Pancreas (tissue), 10 donors: ENCODE results near the gene PLA2G12A. TPM values are rescaled to one million over a fixed set of nuclear protein-coding genes. Genes with fewer than 3 reads are reported as not detected.

Experiments
- ATAC-seq, 4 donors: fragments of 200-7000 bp; cut with Tn5 transposase; one replicate each; pipeline versions ENCODE4 v1.8.0 to v1.9.1; 2020; ENCODE audit warnings: mild to moderate bottlenecking in 4 of 4, moderate library complexity in 4 of 4
- DNase-seq, 6 donors: peaks; one replicate each; pipeline ENCODE4 v3.0.0-alpha.2; 2020
- FAIRE-seq: peaks from 2 replicates; lab custom pipeline; 2012; peaks lifted over from hg19 to GRCh38; lab: Jason Lieb, UNC
- H3K27ac ChIP-seq, 4 donors: fragments of 200-600 bp; sonication (generic); 1 replicate in 3 of 4; 2 replicates in 1 of 4; pipeline versions ENCODE4 v1.5.0 to v1.8.0; 2020
- H3K27me3 ChIP-seq, 4 donors: fragments of 200-600 bp; one replicate each; pipeline ENCODE4 v1.8.0; 2021
- H3K36me3 ChIP-seq, 3 donors: fragments of 200-600 bp; sonication (generic) in 1 of 3; one replicate each; pipeline versions ENCODE4 v1.5.0 to v1.8.0; 2020 to 2021
- H3K4me1 ChIP-seq, 3 donors: fragments of 200-600 bp; one replicate each; pipeline ENCODE4 v1.8.0; 2021
- H3K4me3 ChIP-seq, 4 donors: fragments of 200-600 bp; sonication (generic) in 2 of 4; one replicate each; pipeline versions ENCODE4 v1.5.0 to v1.8.0; 2020 to 2021
- H3K9me3 ChIP-seq, 4 donors: fragments of 200-600 bp; one replicate each; pipeline ENCODE4 v1.8.0; 2021
- CTCF ChIP-seq, 4 donors: fragments of 200-600 bp; sonication (generic) in 3 of 4; IDR thresholded peaks; one replicate each; pipeline versions ENCODE4 v1.5.0 to v1.8.0; 2021; ENCODE audit warnings: antibody characterized with exemption in 4 of 4
- WGBS, 2 donors: extraction: QIAGEN DNeasy Blood & Tissue Kit; methylation state at CpG; one replicate each; pipeline ENCODE4 v1.1.7; 2013; 5-methylcytosine and 5-hydroxymethylcytosine counted together
- intact Hi-C, 3 donors: fragments of 100-400 bp; cut with DNase I; formaldehyde crosslinking; loops; one replicate each; pipeline versions ENCODE4 v1.11.1 to v1.14.2; 2022
- polyA plus RNA-seq, 2 donors: library from polyadenylated mRNA; stranded (reverse); fragments of 200-250 nt; gene quantifications; one replicate each; pipeline ENCODE4 v1.2.3, GENCODE V29; 2013
- total RNA-seq, 6 donors: library from RNA; stranded (reverse); fragmentation: NEBNext Ultra II Directional in 4 of 6; extraction: Animal tissue kit (Norgen Biotek cat#: 25700) in 4 of 6; gene quantifications; one replicate each; pipeline versions ENCODE4 v1.2.1 to v1.2.4, GENCODE V29; 2021 to 2023
- donor health status: healthy with polysubstance abuse.
- donor health status: DM: no; HTN: no; CAD: no; lungs with moderate emphysema.
- donor health status: DM: no; HTN: no; CAD: no.
- donor health status: control.
- donor health status: control.
- donor health status: Bipolar disorder and iron deficiency.
- donor health status: DM: yes; HTN: yes; CAD: no.
- donor health status: DM: no; HTN: no; CAD: no.
- donor health status: DM: no; HTN: no; CAD: no.
- donor health status: DM: yes; HTN: yes; CAD: no.

PLA2G12A gene
- total and polyA plus RNA-seq, 8 donors: 8.4 to 45.4 (median 34.3) TPM

- intact Hi-C loops: no loop called here
- TF ChIP-seq CTCF (IDR thresholded peaks at IDR 0.05): no peak
- H3K36me3 ChIP-seq: no peaks in the 10 kb centered on the region
- no peaks in the 10 kb centered on the region for H3K27me3 ChIP-seq
- 1% methylated on average over 25 of the region's 25 CpGs for WGBS, 2 donors
- peak overlapping the region; percentile 35 to 79 (median 67) for H3K4me3 ChIP-seq
- H3K27ac ChIP-seq: peak overlapping the region; percentile 87 to 97 (median 92)
- peak in 2 of 6 donors; percentile 29 to 66 for DNase-seq
- ATAC-seq: peak; percentile 16 to 44 (median 28)
- peaks cover 0 to 6% (median 5%) of the 10 kb centered on the region in 3 donors for H3K4me1 ChIP-seq
- no peak for FAIRE-seq
- no peaks in the 10 kb centered on the region for H3K9me3 ChIP-seq
These were observed 653 bp downstream of the PLA2G12A start for GRCh38 chr4:109729117-109729717.

GRCh38 chr4:109728385-109728784 is 1.5 kb downstream of the PLA2G12A start:
- WGBS, 2 donors: 15 to 19% methylated on average over 6 of the region's 6 CpGs
- no peak for FAIRE-seq
- Histone ChIP-seq H3K9me3 (no peaks in the 10 kb centered on the region), H3K27ac (peak overlapping the region in 3 of 4 donors; percentile 87 to 97 (median 96)), H3K4me1 (peaks cover 0 to 5% (median 3%) of the 10 kb centered on the region in 3 donors), H3K36me3 (no peaks in the 10 kb centered on the region), H3K4me3 (peak overlapping the region in 3 of 4 donors; percentile 35 to 79 (median 68)), H3K27me3 (no peaks in the 10 kb centered on the region)
- no peak for DNase-seq
- no peak for ATAC-seq
- no peak for TF ChIP-seq CTCF (IDR thresholded peaks at IDR 0.05)
- intact Hi-C loops: no loop called here

DNA sequence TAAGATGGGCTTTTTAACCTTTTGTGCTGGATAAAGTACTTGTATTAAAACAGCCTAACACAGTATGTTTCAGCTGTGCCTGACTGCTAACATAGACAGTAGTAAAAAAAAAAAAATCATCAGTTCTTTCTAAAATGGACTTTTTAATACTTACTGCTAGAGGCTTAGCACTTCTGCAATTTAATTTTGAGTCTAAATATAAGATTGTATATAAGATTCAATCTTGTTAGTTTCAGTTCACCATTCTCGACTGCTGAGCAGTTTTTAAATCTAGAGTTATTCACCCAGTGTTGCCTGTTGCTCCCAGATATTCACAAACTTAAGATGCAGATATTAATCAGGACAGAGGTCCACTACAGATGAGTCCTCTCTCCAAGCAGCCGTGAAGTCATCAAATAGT is 6.8 kb downstream of the PLA2G12A start:
- Histone ChIP-seq H3K27ac (no peak overlapping the region), H3K4me1 (peaks cover 3 to 9% (median 8%) of the 10 kb centered on the region in 3 donors), H3K4me3 (no peak overlapping the region), H3K36me3 (no peaks in the 10 kb centered on the region), H3K9me3 (no peaks in the 10 kb centered on the region), H3K27me3 (no peaks in the 10 kb centered on the region)
- ATAC-seq: no peak
- TF ChIP-seq CTCF (IDR thresholded peaks at IDR 0.05): no peak
- FAIRE-seq: no peak
- WGBS, 2 donors: 88 to 96% methylated on average over 2 of the region's 2 CpGs
- no peak for DNase-seq
- intact Hi-C loops: no loop called here

GRCh38 chr4:109722357-109722756 is 7.5 kb downstream of the PLA2G12A start:
- intact Hi-C loops: no loop called here
- peaks cover 0 to 9% (median 8%) of the 10 kb centered on the region in 3 donors for H3K4me1 ChIP-seq
- no peak overlapping the region for H3K4me3 ChIP-seq
- ATAC-seq: no peak
- no peaks in the 10 kb centered on the region for H3K27me3 ChIP-seq
- TF ChIP-seq CTCF (IDR thresholded peaks at IDR 0.05): no peak
- no peaks in the 10 kb centered on the region for H3K9me3 ChIP-seq
- peaks cover 0 to 4% (median 0%) of the 10 kb centered on the region in 3 donors for H3K36me3 ChIP-seq
- no peak for FAIRE-seq
- no peak for DNase-seq
- H3K27ac ChIP-seq: no peak overlapping the region

GRCh38 chr4:109721033-109721432 is 8.8 kb downstream of the PLA2G12A start:
- intact Hi-C loops: no loop called here
- Histone ChIP-seq H3K4me3 (no peak overlapping the region), H3K36me3 (peaks cover 0 to 18% (median 5%) of the 10 kb centered on the region in 3 donors), H3K9me3 (no peaks in the 10 kb centered on the region), H3K27me3 (no peaks in the 10 kb centered on the region), H3K27ac (no peak overlapping the region), H3K4me1 (peaks cover 0 to 9% (median 8%) of the 10 kb centered on the region in 3 donors)
- no peak for FAIRE-seq
- no peak for TF ChIP-seq CTCF (IDR thresholded peaks at IDR 0.05)
- DNase-seq: no peak
- 98 to 99% methylated on average over 7 of the region's 7 CpGs for WGBS, 2 donors
- no peak for ATAC-seq
